Measurements from ENCODE around the gene NETO2.

DNA sequence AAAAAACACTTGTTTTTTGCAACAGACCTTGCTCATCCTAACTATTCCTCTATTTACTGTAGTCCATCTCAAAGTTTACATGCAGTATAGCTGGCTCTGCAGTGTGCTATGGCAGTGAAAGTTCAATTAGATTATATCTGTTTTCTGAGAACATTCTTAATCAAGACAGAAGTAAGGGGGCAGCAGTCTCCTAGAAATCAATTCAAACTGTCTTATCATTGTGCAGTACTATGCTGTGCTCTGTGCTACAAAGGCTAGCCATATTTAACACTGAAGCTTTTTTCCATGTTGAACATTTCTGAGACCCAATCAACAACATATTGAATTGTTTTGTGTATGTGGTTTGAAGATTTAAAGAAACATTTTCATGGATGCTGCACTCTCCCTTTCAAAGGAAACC lies 11.4 kb downstream of the NETO2 start:
- TF ChIP-seq, protein P1, sequence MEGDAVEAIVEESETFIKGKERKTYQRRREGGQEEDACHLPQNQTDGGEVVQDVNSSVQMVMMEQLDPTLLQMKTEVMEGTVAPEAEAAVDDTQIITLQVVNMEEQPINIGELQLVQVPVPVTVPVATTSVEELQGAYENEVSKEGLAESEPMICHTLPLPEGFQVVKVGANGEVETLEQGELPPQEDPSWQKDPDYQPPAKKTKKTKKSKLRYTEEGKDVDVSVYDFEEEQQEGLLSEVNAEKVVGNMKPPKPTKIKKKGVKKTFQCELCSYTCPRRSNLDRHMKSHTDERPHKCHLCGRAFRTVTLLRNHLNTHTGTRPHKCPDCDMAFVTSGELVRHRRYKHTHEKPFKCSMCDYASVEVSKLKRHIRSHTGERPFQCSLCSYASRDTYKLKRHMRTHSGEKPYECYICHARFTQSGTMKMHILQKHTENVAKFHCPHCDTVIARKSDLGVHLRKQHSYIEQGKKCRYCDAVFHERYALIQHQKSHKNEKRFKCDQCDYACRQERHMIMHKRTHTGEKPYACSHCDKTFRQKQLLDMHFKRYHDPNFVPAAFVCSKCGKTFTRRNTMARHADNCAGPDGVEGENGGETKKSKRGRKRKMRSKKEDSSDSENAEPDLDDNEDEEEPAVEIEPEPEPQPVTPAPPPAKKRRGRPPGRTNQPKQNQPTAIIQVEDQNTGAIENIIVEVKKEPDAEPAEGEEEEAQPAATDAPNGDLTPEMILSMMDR (conservative IDR thresholded peaks at IDR 0.05), result no peak
- TF ChIP-seq EZH2 (IDR thresholded peaks at IDR 0.05; ENCODE audit: low read depth), result no peak

Data from PC-9 (cell line).